GM18868 (cell line): ENCODE measurements around the gene ADCY5.

Experiments used
- ATAC-seq: cut with Tn5 transposase; IDR thresholded peaks from one replicate; pipeline ENCODE4 v1.9.1; 2021; ENCODE audit warnings: mild to moderate bottlenecking, moderate library complexity; ENCODE audit not compliant: unreplicated experiment

Gene ADCY5

DNA sequence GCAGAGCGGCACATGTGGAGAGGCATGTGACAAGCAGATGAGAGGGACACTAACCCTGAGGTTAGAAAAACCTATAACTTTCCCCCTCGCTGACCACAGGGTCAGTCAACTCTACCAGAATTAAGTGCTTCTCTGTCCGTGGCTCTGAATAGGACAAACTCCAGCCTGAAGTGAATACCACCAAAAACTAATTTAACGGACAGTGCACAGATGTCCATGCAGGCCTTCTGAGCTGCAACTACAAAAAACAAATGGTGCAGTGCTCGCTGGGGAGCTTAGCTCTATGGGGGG is 59.3 kb downstream of the ADCY5 start:
- ATAC-seq: no peak

DNA sequence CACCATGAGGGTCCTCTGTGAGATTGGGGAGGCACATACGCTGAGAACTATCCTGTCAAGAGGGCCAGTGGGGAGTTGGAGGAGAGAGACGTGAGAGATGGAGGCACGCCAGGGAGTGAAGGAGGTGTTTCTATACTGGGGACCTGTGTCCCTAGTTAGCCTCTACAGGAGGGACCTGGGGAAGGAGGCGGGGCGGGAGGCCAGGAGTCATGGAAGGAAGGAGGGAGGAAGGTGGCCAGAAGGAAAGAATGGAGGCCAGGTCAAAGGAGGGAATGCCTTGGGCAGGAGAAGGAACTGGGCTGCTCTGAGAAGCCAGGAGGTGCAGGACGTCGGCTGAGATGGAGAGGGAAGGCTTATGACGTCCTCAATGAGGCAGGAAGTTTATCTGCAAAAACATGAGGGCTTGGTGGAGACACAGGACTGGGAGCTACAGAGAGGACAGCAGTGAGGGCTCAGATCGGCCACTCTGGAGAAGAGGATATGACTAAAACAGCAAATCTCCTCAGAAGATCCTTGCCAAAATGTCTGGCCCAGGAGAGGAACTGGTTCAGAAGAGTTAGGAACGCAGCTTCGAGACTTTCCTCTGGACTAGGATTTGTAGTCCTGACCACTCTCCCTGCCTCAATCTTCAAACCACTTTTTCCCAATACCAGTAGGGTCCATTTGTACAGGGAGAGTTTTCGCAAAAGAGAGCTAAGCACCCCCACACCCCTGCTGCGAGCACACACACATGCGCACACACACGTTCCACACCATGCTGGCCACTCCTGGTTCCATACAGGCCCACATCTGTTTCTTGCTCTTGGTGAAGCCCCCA is 59.9 kb downstream of the ADCY5 start:
- no peak for ATAC-seq

DNA sequence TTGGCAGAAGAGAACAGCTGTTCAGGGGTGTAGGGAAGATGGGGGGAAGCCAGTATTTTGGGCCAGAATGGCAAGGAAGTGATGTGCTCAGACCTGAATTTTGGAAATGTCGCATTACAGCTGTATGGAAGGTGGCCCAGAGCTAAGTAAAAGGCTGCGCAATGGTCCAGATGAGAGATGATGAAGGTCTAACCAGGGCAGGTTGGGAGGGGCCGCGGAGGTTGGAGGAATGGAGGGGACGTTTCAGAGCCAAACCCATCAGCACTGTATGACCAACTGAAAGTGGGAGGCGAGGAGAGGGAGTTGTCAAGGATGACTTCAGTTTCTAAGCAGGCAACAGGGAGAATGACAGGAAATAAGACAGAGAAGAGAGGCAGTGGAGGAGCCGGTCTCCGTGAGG is 60.8 kb downstream of the ADCY5 start:
- ATAC-seq: no peak

DNA sequence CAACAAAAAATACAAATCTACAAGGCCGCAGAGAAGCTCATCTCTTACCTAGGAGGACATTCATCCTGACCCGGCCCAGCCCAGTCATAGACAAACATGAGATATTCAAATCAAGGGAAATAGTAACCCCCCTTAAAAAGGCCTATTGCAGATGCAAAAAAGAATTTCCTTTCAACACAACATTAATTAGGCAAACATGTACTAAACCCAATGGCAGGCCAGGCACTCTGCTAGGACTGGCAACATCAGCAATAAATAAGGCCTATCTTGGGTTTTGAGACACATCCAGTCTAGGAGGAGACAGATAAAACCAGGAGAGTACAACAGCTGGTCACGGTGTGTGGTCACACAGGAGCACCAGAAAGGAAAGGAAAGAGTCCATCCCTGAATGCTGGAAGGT is 61.4 kb downstream of the ADCY5 start:
- no peak for ATAC-seq

DNA sequence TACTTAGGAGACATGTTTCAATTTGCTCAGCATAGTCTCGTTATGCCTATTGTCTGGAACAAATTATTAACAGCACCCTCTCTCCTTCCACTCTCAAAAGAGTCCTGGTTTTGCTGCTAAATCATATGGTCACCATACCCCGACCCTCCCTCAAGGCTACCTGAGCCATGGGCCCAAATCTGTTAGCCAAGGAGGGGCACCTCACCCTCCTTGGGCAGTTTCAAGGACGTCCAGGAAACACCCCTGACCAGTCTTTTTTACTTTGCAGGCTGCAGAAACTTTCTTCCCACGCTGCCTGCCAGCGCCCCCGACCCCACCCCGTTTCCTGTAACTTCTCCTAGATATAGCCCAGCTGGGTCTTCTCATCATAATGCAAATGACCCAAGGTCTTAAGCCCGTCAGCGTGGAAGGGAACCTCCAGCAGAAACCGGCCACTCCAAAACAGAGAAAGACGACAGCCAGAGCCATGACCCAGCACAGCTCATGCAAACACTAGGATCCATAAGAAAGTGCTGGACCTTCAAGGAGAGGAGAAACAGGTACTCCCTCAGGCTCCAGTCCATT is 62.3 kb downstream of the ADCY5 start:
- no peak for ATAC-seq

DNA sequence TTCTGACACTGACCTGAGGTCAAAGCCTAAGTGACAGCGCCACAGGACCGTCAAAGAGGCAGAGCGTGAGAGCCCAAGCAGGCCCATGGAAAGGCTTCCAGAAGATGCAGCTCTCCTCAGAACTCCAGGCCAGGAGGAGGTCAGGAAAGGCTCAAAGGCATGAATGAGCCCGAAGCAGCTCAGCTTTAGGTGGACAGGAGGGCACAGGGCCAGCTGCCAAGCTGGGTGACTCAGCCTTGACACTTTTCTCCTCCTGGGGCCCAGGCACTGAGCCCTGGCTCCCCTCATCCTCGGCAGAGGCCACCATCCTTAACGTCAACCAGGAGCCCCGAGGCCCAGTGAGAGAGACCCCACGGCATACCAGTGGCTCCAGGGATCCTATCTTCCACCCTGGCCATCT is 62.9 kb downstream of the ADCY5 start:
- no peak for ATAC-seq

DNA sequence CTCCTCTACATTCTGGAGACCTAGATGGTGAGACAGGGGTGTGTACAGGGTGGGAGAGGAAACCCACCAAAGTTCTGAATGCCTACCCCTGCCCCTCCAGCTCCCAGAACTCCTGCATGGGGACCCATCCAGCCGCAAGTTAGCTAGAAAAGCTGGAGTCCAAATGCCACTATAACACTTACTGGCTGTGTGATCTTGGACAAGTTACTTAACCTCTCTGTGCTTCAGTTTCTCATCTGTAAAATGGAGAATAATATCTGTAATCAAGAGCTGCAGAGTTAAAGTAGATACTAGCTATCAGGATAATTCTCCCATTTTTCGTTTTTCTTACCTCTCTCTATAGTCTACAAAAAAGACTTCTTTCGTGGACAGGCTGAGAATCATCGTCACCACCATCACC is 63.4 kb downstream of the ADCY5 start:
- ATAC-seq: no peak

DNA sequence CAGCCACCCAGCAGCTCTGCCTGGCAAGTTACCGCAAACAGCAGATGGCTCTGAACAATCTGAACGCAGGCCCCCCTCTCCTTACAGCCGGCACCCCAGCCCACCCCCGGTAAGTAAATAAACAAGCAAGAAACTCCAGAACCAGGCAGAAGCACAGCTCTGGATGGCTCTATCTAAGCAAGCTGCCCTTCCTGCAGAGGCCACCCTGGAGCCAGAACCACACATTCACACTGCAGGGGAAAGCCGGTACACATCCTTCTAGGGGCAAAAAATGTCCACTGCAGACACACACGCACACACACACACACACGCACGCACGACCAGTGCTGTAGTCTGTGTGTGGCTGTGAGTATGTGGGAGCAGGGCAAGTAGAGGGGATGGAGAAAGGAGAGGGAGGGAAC is 63.9 kb downstream of the ADCY5 start:
- ATAC-seq: no peak

DNA sequence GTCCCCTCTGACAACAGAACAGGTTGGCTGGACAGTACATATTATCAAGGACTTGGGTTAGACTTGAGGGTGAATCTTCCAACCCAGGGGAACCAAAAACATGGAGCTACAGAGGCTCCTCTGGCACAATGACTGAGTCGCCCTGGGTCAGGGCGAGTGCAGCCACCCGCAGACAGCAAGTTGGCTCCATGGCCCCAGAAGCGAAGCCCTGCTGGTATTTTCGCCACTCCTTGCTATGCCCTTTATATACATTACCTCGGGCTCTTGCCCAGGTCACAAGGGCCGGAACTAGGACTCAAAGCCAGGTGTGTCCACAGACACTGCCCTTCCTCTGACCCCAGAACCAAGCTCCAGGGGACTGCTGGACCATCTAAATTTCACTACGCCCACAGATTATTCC is 64.6 kb downstream of the ADCY5 start:
- ATAC-seq: no peak

DNA sequence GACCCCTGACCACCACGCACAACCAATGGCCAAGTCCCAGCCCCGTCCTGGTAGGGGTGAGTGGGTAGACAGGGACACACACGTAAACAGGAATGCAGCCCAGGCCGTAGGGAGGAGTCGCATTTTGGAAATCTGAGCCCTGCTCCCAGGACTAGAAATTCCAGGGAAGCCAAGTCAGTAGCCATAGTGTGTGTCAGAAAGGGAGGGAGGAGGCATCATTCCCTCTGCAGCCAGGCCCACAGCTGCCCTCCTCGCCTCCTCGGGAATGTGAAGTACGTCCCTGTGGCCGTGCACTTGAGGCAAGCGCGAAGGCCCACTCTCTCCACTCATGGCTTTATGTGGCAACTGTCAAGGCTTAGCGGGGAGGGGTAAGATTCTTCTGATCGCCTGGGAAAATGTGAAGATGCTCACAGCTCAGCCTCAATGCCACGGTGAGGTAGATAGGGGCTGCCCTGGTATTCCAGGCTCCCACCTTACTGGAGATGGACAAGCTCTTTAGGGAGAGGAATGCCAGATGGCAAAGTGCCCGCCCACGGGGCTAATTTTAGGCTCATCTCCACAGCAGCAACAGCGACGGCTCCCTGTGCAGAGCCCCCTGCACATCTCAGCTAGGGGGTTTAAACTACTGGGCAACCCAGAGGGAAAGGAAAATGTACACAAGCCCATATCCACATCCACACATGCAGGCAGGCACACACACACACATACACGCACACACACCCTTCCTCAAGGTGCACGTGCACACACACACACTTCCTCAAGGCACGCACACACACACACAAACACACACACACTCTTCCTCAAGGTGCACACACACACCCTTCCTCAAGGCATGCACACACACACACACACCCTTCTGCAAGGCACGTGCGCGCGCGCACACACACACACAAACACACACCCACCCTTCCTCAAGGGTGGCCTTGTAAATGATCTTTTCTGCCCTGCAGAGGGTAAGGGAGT is 65.5 kb downstream of the ADCY5 start:
- ATAC-seq: no peak

DNA sequence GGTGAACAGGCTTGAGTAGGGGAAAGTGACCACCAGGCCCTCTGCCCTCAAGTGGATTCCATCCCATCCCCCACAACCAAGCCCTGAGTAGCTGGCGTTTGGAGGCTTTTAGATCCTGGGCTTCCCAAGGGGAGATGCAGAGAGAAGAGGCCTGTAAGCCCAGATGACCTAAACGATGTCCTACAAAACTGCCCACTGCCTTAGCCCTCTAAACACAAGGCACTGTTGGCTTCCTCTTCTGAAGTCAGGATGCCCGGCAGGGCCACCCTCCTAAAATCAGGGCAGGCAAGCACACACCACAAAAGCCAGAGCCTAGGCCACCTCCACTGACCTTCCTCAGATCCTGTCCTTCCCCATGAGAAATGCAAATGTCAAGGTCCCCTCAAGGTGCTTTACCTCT is 68.6 kb downstream of the ADCY5 start:
- no peak for ATAC-seq

DNA sequence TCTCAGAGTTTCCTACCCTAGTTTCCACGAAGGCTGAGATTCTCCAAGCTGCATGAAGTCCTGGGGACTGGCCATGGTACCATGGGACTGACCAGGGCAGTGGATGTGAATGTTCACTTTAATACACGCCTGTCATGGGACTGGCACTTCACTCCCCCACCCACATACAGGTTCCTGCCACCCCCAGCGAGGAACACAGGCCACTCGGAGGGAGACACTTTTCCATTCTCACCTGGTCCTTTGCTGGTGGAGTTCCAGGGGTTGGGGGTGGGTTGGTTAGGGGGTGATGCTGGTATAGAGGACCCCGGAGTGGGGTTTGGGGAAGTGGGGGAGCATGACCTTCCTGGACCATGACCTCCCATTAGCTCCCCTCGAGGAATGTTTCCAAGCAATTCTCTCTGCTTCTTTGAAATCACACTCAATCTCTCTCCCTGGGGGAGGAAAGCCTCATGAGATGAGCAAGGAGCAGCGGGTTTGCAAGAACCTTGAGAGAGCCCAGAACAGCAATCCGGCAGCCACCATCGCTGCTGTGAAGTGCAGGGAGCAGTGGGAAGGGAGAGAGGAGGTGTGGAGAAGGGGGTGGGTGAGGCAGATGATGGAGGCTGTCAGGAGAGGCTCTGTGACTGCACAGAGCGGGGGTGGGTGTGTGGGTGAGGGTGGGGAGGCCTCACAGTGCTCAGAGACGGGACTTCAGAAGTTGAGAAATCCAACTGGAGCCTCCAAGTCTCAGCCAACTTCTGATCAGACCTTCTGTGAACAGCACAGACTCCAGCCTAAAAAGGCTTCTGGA is 69.7 kb downstream of the ADCY5 start:
- no peak for ATAC-seq

DNA sequence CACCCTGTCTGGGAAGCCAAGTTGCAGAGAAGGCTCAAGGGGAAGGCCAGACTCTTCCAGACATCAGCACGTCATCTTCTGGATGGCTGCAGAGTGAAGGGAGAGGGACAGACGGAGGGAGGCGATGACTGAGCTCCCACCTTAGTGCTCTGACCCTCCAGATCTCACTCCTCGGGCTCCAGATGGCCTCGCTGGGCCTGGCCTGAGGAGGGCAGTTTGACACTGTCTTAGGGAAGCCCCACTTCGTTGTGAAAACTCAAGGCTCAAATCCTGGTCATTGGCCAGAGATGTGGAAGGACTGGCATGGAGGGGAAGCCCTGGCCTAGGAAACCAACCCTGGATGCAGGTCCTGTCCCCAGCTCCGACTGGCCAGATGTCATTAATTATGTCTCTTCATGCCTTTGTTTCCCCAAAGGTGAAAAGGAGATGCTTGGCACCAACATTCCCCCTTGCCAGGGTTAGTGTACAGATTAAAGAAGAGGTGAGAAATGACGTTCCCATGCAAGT is 70.4 kb downstream of the ADCY5 start:
- no peak for ATAC-seq

DNA sequence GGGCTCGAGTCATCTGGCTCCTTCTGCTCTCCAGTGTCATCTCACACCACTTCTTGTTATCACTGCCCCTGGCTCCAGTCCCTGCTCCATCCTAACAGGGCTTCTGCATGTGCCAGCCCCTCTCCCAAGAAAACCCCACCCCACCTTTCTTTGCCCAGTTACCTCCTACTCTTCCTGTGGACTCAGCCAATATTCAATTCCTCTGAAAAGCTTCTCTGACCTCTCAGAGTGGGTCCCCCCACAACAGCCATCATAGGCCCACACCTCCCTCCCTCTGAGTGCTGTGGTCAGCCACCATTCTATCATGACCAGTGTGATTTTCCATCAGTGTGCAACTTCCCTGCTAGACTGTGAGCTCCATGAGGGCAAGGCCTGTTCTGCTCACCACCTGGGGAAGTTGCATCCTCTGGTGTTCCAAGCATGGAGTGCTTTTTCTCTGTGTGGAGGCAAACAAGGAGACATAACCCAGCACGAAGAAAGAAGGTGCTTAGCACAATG is 71.6 kb downstream of the ADCY5 start:
- ATAC-seq: no peak

DNA sequence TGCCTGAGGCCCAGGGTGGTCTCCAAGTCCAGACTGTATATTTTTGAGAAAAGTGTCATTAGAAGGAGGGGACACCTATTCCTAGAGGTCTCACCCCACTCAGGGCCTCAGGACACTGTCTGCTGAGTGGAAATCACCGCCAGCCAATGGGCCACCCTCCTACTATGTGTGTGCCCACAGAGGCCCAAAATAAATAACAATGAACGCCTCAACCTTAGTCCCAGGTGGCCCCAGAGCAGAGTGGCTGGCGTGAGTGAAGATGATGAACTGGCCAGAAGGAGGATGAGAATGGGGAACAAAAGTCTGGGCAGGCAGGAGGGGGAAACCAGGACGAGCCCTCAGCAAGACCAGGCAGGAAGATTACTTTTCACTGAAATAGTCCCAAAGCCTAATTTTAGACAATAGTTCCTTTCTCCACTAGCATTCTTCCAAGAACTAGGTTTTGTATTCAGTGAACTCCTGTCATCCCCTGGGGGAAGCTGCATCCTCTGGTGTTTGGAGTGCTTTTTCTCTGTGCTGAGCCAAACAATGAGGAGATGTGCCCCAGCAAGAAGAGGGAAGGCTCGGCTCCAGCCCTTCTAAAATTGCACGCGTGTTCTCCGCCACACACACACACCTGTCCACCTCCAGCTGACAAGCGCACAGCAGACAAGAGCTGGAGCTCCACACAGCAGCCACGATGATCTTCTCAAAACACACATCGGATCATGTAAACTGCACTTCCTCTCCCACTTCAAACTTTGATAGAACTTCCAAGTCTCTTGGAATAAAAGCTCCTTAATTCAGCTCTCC is 72.2 kb downstream of the ADCY5 start:
- ATAC-seq: no peak

DNA sequence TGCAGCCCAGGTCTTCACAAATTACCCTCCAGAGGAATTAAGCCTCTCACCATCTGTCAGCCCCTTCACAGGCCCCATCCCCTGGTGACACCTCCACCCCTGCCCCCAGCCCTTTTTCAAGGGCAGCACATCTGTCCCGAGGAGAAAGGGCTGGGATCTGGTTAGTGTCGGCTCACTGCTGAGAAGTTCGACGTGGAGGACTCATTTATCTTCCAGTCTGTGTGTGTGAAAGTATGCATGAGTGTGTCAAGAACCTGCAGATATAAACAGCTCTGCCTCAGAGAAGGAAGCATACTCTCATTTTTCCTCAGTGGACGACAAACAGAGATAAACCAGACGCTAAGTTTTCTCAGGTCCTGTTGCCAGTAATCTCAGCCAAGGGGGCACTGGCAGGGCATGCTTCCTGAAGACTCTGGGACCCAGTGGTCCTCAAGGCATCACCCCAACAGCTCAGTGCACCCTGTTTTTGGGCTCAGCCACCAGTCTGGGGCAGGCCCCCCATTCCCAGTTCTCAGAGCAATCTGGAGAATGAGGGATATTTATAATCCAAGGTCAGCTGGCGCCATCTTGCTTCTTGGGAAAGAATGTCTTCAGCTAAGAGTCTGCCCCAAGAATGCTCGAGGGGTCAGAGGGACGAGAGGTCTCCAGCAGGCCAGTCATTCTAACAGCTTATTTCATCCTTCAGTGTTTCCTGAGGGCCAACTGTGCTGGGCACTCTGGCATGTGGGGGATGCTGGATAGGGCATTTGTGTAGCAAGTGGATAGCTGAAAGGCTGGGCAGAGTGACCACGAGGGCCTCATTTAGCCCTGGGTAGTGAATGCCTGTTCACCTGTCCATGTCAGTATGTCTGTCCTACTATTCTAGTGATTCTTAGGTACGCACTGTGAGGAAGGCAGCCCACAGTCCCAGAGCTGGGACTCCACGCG is 73.6 kb downstream of the ADCY5 start:
- ATAC-seq: no peak

DNA sequence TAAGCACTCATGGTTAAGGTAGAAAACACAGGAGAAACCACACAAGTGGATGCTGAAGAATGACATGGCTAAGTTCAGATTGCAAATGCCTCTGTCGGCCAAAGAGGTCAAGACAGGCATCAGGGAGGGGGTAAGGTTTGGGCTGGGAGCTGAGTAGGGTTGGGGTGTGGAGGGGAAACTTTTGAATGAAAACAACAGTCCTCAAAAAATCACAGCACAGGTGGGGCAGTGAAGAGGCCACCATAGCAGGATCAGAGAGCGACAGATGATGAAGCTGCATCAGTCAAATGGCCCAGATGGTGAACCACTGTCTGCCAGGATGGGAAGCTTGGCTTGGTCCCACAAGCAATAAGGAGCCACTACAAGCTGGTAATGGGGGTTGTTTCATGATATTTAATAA is 74.9 kb downstream of the ADCY5 start:
- no peak for ATAC-seq

DNA sequence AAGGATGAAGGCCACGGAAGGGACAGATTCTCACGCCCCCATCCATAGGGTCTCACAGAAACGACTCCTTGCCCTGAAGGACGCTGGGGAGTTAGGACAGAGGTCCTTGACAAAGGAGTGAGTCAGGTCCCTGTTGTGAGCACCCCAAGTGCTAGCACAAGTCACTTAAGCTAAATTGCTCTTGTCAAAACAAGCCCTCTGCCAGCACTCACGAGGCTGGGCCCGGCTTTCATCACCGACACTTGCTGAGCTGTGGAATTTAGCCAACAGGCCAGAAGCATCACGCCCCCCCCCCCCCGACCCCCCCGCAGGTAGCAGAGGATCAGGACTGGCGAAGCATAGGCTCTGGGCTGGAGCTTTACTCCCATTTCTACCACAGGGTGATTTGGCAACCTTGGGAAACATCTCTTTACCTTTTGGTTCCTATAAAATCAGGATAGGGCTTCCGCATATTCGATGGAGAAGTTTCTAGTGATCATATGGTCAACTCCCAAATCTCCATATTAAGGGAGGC is 75.4 kb downstream of the ADCY5 start:
- ATAC-seq: no peak
